Smooth muscle cell (in vitro differentiated cells): ENCODE results near the gene MCCD1. TPM values are rescaled to one million over a fixed set of nuclear protein-coding genes. Genes with fewer than 3 reads are reported as not detected.
A peak's percentile ranks its signal among the peaks of the same experiment; 100 is the strongest.

Experiments used
- DNase-seq: peaks from one replicate; lab custom pipeline; 2025; ENCODE audit not compliant: unreplicated experiment; lab: John Stamatoyannopoulos, UW
- H2AFZ ChIP-seq: fragments of 200-600 bp; sonication (generic); 2 replicates; pipeline ENCODE4 v1.6.0; 2016; ENCODE audit warnings: antibody characterized with exemption, low read depth, mild to moderate bottlenecking
- H3F3A ChIP-seq: fragments of 200-600 bp; sonication (generic); 2 replicates; pipeline ENCODE4 v1.6.0; 2017; ENCODE audit warnings: antibody characterized with exemption, low read depth
- H3K27ac ChIP-seq: fragments of 200-600 bp; sonication (generic); 2 replicates; pipeline ENCODE4 v1.5.1; 2016; ENCODE audit warnings: low read depth, mild to moderate bottlenecking
- H3K27me3 ChIP-seq: fragments of 200-600 bp; sonication (generic); 2 replicates; pipeline ENCODE4 v1.6.1; 2016; ENCODE audit warnings: low read depth, mild to moderate bottlenecking
- H3K36me3 ChIP-seq: fragments of 200-600 bp; sonication (generic); 2 replicates; pipeline ENCODE4 v1.5.1; 2016; ENCODE audit warnings: low read depth
- H3K4me1 ChIP-seq: fragments of 200-600 bp; sonication (generic); 2 replicates; pipeline ENCODE4 v1.5.1; 2016; ENCODE audit warnings: low read depth
- H3K4me2 ChIP-seq: fragments of 200-600 bp; sonication (generic); 2 replicates; pipeline ENCODE4 v1.6.0; 2016; ENCODE audit warnings: mild to moderate bottlenecking
- H3K4me3 ChIP-seq: fragments of 200-600 bp; sonication (generic); 2 replicates; pipeline ENCODE4 v1.5.1; 2016; ENCODE audit warnings: mild to moderate bottlenecking
- H3K79me2 ChIP-seq: fragments of 200-600 bp; sonication (generic); 2 replicates; pipeline ENCODE4 v1.6.0; 2016; ENCODE audit warnings: low read depth, mild to moderate bottlenecking
- H3K9ac ChIP-seq: fragments of 200-600 bp; sonication (generic); 2 replicates; pipeline ENCODE4 v1.6.0; 2016; ENCODE audit warnings: low read depth
- H3K9me3 ChIP-seq: fragments of 200-600 bp; sonication (generic); replicated peaks from 2 replicates; pipeline ENCODE4 v1.5.1; 2016; ENCODE audit warnings: low read depth
- H4K20me1 ChIP-seq: fragments of 200-600 bp; sonication (generic); 2 replicates; pipeline ENCODE4 v1.6.0; 2016; ENCODE audit warnings: low read depth
- WGBS: methylation state at CpG from one replicate; pipeline ENCODE4 v1.1.7; 2016; ENCODE audit warnings: low lambda C conversion rate; 5-methylcytosine and 5-hydroxymethylcytosine counted together
- polyA plus RNA-seq: library from polyadenylated mRNA; unstranded; fragments of >200 nt; fragmentation: Nextera tagmentation; extraction: Ambion mirVana; gene quantifications from 2 replicates; pipeline ENCODE4 v1.2.1, GENCODE V29; 2016
- total RNA-seq: library from RNA; depleted of rRNA; stranded (reverse); fragments of >200 nt; gene quantifications from 2 replicates; pipeline ENCODE4 v1.2.3, GENCODE V29; 2014
- TF ChIP-seq, protein P1 (sequence below): fragments of 200-600 bp; sonication (generic); IDR thresholded peaks from 2 replicates; pipeline ENCODE4 v1.5.1; 2017; ENCODE audit warnings: borderline replicate concordance, mild to moderate bottlenecking, antibody characterized with exemption; ENCODE audit not compliant: insufficient read depth, poor library complexity, severe bottlenecking

Gene MCCD1
- total and polyA plus RNA-seq, 2 experiments from 2014 or later: not detected

DNA sequence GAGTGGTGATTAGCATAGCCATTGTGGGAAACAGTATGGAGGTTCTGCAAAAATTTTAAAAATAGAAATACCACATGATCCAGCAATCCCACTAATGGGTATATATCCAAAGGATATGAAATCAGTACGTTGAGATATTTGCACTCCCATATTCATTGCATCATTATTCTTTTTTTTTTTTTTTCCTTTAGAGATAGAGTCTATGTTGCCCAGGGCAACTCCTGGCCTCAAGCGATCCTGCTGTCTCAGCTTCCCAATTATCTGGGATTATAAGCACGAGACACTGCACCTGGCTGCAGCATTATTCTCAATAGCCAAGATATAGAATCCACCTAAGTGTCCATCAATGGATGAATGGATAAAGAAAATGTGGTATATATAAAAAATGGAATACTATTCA is 6.9 kb upstream of the MCCD1 start:
- H3K27me3 ChIP-seq: no peaks in the 10 kb centered on the region
- WGBS: 73% methylated on average over 3 of the region's 3 CpGs

DNA sequence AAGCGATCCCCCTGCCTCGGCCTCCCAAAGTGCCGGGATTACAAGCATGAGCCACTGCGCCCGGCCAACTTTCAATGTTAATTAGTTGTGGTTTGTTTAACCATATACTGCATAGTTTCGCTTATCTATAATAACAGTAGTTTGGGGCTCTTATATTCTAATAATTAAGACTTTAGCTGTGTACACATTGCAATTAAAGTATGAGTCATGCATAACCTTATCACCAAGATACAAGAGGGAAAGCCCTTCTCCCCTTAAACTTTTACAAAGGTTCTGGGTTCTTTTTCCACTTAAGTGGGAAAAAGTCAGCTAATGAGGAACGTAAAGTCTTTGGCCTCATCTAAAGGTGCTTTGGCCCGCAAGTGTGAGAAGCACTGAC is 3.2 kb upstream of the MCCD1 start:
- no peak overlapping the region for H3K9ac ChIP-seq
- no peaks in the 10 kb centered on the region for H3K9me3 ChIP-seq
- H3K27me3 ChIP-seq: no peaks in the 10 kb centered on the region
- no peak overlapping the region for H2AFZ ChIP-seq
- TF ChIP-seq, protein P1, sequence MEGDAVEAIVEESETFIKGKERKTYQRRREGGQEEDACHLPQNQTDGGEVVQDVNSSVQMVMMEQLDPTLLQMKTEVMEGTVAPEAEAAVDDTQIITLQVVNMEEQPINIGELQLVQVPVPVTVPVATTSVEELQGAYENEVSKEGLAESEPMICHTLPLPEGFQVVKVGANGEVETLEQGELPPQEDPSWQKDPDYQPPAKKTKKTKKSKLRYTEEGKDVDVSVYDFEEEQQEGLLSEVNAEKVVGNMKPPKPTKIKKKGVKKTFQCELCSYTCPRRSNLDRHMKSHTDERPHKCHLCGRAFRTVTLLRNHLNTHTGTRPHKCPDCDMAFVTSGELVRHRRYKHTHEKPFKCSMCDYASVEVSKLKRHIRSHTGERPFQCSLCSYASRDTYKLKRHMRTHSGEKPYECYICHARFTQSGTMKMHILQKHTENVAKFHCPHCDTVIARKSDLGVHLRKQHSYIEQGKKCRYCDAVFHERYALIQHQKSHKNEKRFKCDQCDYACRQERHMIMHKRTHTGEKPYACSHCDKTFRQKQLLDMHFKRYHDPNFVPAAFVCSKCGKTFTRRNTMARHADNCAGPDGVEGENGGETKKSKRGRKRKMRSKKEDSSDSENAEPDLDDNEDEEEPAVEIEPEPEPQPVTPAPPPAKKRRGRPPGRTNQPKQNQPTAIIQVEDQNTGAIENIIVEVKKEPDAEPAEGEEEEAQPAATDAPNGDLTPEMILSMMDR: no peak
- no peaks in the 10 kb centered on the region for H3K4me1 ChIP-seq
- H3K36me3 ChIP-seq: no peaks in the 10 kb centered on the region
- H3K27ac ChIP-seq: peak overlapping the region; percentile 31
- H3K4me2 ChIP-seq: no peak overlapping the region
- H4K20me1 ChIP-seq: peaks cover 13% of the 10 kb centered on the region
- no peak for DNase-seq
- H3K4me3 ChIP-seq: no peak overlapping the region
- H3F3A ChIP-seq: peaks cover 4% of the 10 kb centered on the region
- H3K79me2 ChIP-seq: no peaks in the 10 kb centered on the region
- 81% methylated on average over 8 of the region's 8 CpGs for WGBS

More for the DNA sequence above, 6.9 kb upstream of the MCCD1 start:
- Histone ChIP-seq H3K27ac (no peak overlapping the region), H3K9ac (no peak overlapping the region), H2AFZ (no peak overlapping the region), H3K4me3 (no peak overlapping the region), H3K9me3 (no peaks in the 10 kb centered on the region), H4K20me1 (no peaks in the 10 kb centered on the region), H3K36me3 (no peaks in the 10 kb centered on the region), H3K4me2 (no peak overlapping the region), H3K4me1 (no peaks in the 10 kb centered on the region), H3K79me2 (no peaks in the 10 kb centered on the region), H3F3A (no peaks in the 10 kb centered on the region)
- TF ChIP-seq, protein P1: no peak
- DNase-seq: no peak

DNA sequence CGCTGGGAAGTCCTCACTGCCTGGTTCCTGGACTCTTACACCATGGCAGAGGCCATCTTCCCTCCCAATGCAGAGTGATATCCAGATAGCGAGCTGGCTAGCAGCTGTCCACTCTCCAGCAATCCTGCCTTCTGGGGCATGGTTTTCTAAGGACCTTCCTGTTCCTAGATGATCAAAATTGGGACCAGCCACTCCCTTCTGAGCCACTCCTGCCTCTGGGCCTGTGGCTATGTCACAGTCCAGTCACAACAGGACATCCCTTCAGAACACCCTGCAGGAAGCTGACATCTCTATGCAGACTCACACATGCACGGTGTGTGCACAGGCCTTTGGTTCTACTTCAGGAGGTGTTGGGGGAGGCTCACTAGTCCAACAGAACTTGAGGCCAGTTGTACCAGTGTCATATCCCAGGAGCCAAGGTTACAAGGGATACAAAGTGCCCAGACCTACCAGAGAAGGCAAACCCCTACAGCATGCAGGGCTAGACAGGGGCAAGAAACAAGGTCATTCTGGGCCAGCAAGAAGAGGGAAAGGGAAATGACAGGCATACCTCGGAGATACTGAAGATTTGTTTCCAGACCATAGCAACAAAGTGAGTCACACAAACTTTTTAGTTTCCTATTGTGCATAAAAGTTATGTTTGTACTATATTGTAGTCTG is 2.7 kb upstream of the MCCD1 start:
- peak overlapping the region; percentile 31 for H3K27ac ChIP-seq
- no peak overlapping the region for H2AFZ ChIP-seq
- peaks cover 18% of the 10 kb centered on the region for H4K20me1 ChIP-seq
- TF ChIP-seq, protein P1: no peak
- no peaks in the 10 kb centered on the region for H3K4me1 ChIP-seq
- H3K4me3 ChIP-seq: no peak overlapping the region
- H3K27me3 ChIP-seq: no peaks in the 10 kb centered on the region
- 72% methylated on average over 4 of the region's 4 CpGs for WGBS
- DNase-seq: no peak
- H3K36me3 ChIP-seq: no peaks in the 10 kb centered on the region
- H3K79me2 ChIP-seq: no peaks in the 10 kb centered on the region
- H3K9me3 ChIP-seq: no peaks in the 10 kb centered on the region
- no peak overlapping the region for H3K4me2 ChIP-seq
- no peak overlapping the region for H3K9ac ChIP-seq
- peaks cover 5% of the 10 kb centered on the region for H3F3A ChIP-seq

DNA sequence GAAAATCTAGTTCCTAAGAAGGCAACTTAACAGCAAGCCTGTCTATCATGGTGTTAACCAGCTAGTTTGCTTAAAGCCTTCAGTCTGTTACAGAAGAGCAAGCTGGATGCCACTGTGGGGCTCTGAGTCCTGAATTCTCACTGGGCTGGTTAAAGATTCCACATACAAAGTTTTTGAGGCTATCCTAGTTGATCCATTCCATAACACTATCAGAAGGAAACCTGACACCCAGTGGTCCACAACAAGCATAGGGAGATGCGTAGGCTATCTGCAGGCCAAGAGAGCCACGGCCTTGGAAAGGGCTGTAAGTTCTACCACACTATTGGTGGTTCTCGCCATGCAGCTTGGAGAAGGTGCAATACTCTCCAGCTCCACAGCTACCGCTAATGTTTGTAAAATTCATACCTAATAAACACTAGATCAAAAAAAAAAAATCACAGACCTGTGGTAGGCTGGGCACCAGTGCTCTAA is 420 bp upstream of the MCCD1 start:
- no peaks in the 10 kb centered on the region for H3K4me1 ChIP-seq
- H3F3A ChIP-seq: peaks cover 19% of the 10 kb centered on the region
- H3K36me3 ChIP-seq: peaks cover 9% of the 10 kb centered on the region
- no peak overlapping the region for H3K4me2 ChIP-seq
- WGBS: 94% methylated on average over 4 of the region's 4 CpGs
- H3K27me3 ChIP-seq: no peaks in the 10 kb centered on the region
- no peak for DNase-seq
- TF ChIP-seq, protein P1: no peak
- no peaks in the 10 kb centered on the region for H3K9me3 ChIP-seq
- H4K20me1 ChIP-seq: peaks cover 41% of the 10 kb centered on the region
- H2AFZ ChIP-seq: no peak overlapping the region
- no peak overlapping the region for H3K9ac ChIP-seq
- no peaks in the 10 kb centered on the region for H3K79me2 ChIP-seq
- no peak overlapping the region for H3K4me3 ChIP-seq
- no peak overlapping the region for H3K27ac ChIP-seq
